Measurements from ENCODE around the gene KDM6A.

Gene KDM6A

DNA sequence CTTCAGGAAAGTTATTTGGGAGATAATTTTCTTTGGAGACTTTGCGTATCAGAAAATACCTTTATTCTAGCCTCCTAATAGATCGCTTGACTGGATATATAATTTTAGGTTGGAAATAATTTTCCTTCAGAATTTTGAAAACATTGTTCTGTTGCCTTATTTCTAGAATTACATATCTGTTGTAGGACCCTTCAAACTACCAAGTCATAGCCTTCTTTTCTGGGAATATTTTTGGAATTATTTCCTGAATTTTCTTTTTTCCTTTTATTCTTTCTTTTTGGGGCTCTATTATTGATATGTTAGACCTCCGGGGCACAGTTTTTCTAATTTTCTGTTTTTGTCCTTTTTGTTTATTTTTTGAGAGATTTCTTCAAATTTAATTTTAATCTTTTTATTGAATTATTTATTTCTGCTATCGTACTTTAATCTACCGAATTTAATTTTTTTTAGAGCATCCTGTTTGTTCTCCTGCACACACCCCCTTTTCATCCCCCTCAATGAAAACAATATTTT lies 100.5 kb downstream of the KDM6A start:
- H3K4me1 ChIP-seq, result no peaks in the 10 kb centered on the region
- no peak for TF ChIP-seq Cebpa-rat (IDR thresholded peaks at IDR 0.05)
- H3K27me3 ChIP-seq, result no peaks in the 10 kb centered on the region
- H3K9me3 ChIP-seq, result peaks cover 77% of the 10 kb centered on the region
- H3K4me3 ChIP-seq, result no peak overlapping the region
- no peak overlapping the region for H3K27ac ChIP-seq
- peaks cover 71% of the 10 kb centered on the region for H3K36me3 ChIP-seq
- peaks cover 32% of the 10 kb centered on the region; the same call in 1 of the 2 replicates for H4K20me1 ChIP-seq
- H3K4me2 ChIP-seq, result no peak overlapping the region
- H3K9ac ChIP-seq, result no peak overlapping the region

- Histone ChIP-seq H3K4me3 (no peak overlapping the region), H3K4me2 (no peak overlapping the region), H3K4me1 (no peaks in the 10 kb centered on the region), H3K9ac (no peak overlapping the region), H3K36me3 (peaks cover 76% of the 10 kb centered on the region), H4K20me1 (peaks cover 26% of the 10 kb centered on the region; the same call in 1 of the 2 replicates), H3K27me3 (no peaks in the 10 kb centered on the region), H3K9me3 (peaks cover 85% of the 10 kb centered on the region), H3K27ac (no peak overlapping the region)
- TF ChIP-seq Cebpa-rat (IDR thresholded peaks at IDR 0.05), result no peak
Observed at GRCh38 chrX:44974451-44974850, 101.5 kb downstream of the KDM6A start.

DNA sequence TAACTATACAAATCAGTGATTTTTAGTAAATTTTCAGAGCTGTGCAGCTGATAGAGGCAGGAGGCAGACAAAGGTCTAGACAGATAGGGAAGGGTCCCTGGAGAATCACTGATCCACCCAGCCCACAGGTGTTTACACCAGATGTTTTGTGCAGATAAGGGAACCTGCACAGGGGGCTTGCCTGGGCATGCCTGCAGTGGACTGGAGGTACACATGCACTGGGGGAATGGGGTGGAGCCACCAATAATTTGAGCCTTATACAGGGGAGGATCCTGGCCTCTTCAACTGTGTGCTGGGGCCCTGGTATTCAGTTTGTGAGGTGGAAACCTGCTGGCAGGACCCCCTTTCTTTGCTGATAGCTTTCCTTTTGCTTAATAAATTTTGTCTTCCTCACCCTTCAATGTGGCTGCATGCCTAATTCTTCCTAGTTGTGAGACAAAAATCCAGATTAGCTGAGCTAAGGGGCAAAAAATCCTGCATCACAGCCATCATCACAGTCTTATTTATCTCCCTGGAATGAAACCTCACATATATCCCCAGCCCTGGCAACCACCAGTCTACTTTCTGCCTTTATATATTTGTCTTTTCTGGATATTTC lies 102.8 kb downstream of the KDM6A start:
- Histone ChIP-seq H4K20me1 (peaks cover 22% of the 10 kb centered on the region), H3K9me3 (peaks cover 91% of the 10 kb centered on the region), H3K4me2 (no peak overlapping the region), H3K36me3 (peaks cover 80% of the 10 kb centered on the region), H3K4me3 (peak overlapping the region; percentile 42; the same call in 1 of the 2 replicates), H3K27me3 (no peaks in the 10 kb centered on the region), H3K9ac (no peak overlapping the region), H3K4me1 (no peaks in the 10 kb centered on the region), H3K27ac (no peak overlapping the region)
- TF ChIP-seq Cebpa-rat (IDR thresholded peaks at IDR 0.05), result no peak

- H3K27me3 ChIP-seq, result no peaks in the 10 kb centered on the region
- H3K4me2 ChIP-seq, result no peak overlapping the region
- H3K4me3 ChIP-seq, result no peak overlapping the region
- peaks cover 67% of the 10 kb centered on the region for H3K36me3 ChIP-seq
- no peaks in the 10 kb centered on the region for H3K4me1 ChIP-seq
- H4K20me1 ChIP-seq, result peaks cover 23% of the 10 kb centered on the region
- no peak overlapping the region for H3K27ac ChIP-seq
- H3K9ac ChIP-seq, result no peak overlapping the region
- H3K9me3 ChIP-seq, result peaks cover 85% of the 10 kb centered on the region
- no peak for TF ChIP-seq Cebpa-rat (IDR thresholded peaks at IDR 0.05)
Observed at GRCh38 chrX:44978976-44979375, 106.0 kb downstream of the KDM6A start.

- Histone ChIP-seq H3K9ac (no peak overlapping the region), H3K4me1 (no peaks in the 10 kb centered on the region), H3K27ac (no peak overlapping the region), H3K4me2 (no peak overlapping the region), H3K27me3 (no peaks in the 10 kb centered on the region), H4K20me1 (peaks cover 23% of the 10 kb centered on the region), H3K4me3 (no peak overlapping the region), H3K36me3 (peaks cover 55% of the 10 kb centered on the region), H3K9me3 (peaks cover 75% of the 10 kb centered on the region)
- no peak for TF ChIP-seq Cebpa-rat (IDR thresholded peaks at IDR 0.05)
Observed at GRCh38 chrX:44980403-44980802, 107.4 kb downstream of the KDM6A start.

- Histone ChIP-seq H3K9me3 (peaks cover 75% of the 10 kb centered on the region), H3K27ac (no peak overlapping the region), H3K36me3 (peaks cover 51% of the 10 kb centered on the region), H3K27me3 (no peaks in the 10 kb centered on the region), H3K4me2 (no peak overlapping the region), H3K4me1 (no peaks in the 10 kb centered on the region), H3K4me3 (no peak overlapping the region), H3K9ac (no peak overlapping the region), H4K20me1 (peaks cover 23% of the 10 kb centered on the region)
- no peak for TF ChIP-seq Cebpa-rat (IDR thresholded peaks at IDR 0.05)
Observed at GRCh38 chrX:44980883-44981282, 107.9 kb downstream of the KDM6A start.

GRCh38 chrX:44989995-44990770 lies 117.2 kb downstream of the KDM6A start:
- H3K27ac ChIP-seq, result no peak overlapping the region
- no peak overlapping the region for H3K4me2 ChIP-seq
- peaks cover 50% of the 10 kb centered on the region for H3K36me3 ChIP-seq
- no peak overlapping the region for H3K9ac ChIP-seq
- TF ChIP-seq Cebpa-rat (IDR thresholded peaks at IDR 0.05), result no peak
- no peaks in the 10 kb centered on the region for H3K4me1 ChIP-seq
- H3K27me3 ChIP-seq, result no peaks in the 10 kb centered on the region
- peaks cover 48% of the 10 kb centered on the region for H3K9me3 ChIP-seq
- peaks cover 25% of the 10 kb centered on the region; the same call in 1 of the 2 replicates for H4K20me1 ChIP-seq
- H3K4me3 ChIP-seq, result no peak overlapping the region

- Histone ChIP-seq H3K4me1 (no peaks in the 10 kb centered on the region), H3K4me3 (no peak overlapping the region), H3K36me3 (peaks cover 61% of the 10 kb centered on the region), H3K27ac (no peak overlapping the region), H4K20me1 (peaks cover 51% of the 10 kb centered on the region), H3K4me2 (no peak overlapping the region), H3K9ac (no peak overlapping the region), H3K9me3 (peaks cover 53% of the 10 kb centered on the region), H3K27me3 (no peaks in the 10 kb centered on the region)
- no peak for TF ChIP-seq Cebpa-rat (IDR thresholded peaks at IDR 0.05)
Observed at GRCh38 chrX:44992775-44993174, 119.8 kb downstream of the KDM6A start.

- no peak for TF ChIP-seq Cebpa-rat (IDR thresholded peaks at IDR 0.05)
- no peak overlapping the region for H3K4me3 ChIP-seq
Observed at GRCh38 chrX:44996277-44996676, 123.3 kb downstream of the KDM6A start.

GRCh38 chrX:44997282-44997812 lies 124.4 kb downstream of the KDM6A start:
- H3K9ac ChIP-seq, result no peak overlapping the region
- no peak overlapping the region for H3K27ac ChIP-seq
- no peak overlapping the region for H3K4me2 ChIP-seq
- peaks cover 77% of the 10 kb centered on the region for H4K20me1 ChIP-seq
- TF ChIP-seq Cebpa-rat (IDR thresholded peaks at IDR 0.05), result no peak
- H3K4me3 ChIP-seq, result no peak overlapping the region
- H3K27me3 ChIP-seq, result no peaks in the 10 kb centered on the region
- peaks cover 8% of the 10 kb centered on the region; the same call in 1 of the 2 replicates for H3K4me1 ChIP-seq
- H3K9me3 ChIP-seq, result peaks cover 27% of the 10 kb centered on the region
- peaks cover 53% of the 10 kb centered on the region for H3K36me3 ChIP-seq

More at GRCh38 chrX:44996277-44996676, 123.3 kb downstream of the KDM6A start:
- Histone ChIP-seq H3K4me1 (peaks cover 2% of the 10 kb centered on the region; the same call in 1 of the 2 replicates), H3K9me3 (peaks cover 27% of the 10 kb centered on the region), H3K27ac (no peak overlapping the region), H3K9ac (no peak overlapping the region), H4K20me1 (peaks cover 75% of the 10 kb centered on the region), H3K27me3 (no peaks in the 10 kb centered on the region), H3K4me2 (no peak overlapping the region), H3K36me3 (peaks cover 54% of the 10 kb centered on the region)

Data from BLaER1 (cell line).